ENCODE results near the gene CDH24. TPM values are rescaled to one million over a fixed set of nuclear protein-coding genes. Genes with fewer than 3 reads are reported as not detected.

CDH24 gene
- total and polyA plus RNA-seq, 2 of the 13 experiments (the other 11 are each of a cell fraction or from before 2014, with no cell fraction given), result 0.69 to 0.99 TPM

DNA sequence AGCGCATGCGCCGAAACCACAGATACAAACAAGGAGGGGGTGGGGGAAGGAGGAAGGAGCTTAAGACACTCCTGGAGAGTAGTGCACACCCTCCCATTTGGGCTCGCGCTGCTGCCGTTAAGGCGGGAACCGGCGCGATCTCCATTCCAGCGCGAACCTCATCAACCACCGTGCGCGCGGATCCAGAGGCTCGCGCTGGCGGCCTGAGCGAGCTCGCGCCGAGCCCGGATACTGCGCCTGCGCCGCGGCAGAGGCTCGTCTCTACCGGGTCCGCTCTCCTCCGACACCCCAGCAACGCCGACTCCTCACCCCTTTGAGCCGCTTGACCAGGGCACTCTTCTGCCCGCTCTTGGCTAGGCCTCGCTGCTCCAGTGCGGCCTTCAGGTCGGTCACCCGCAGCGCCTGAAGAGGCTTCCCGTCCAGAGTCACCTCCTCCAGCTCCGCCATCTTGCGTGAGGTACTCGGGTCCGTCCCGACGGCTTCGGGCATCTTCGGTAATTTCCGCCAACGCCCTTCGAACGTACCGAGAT lies 37.4 kb upstream of the CDH24 start, which contains the start of gene ACIN1 (continued):
- TF ChIP-seq, protein P1, sequence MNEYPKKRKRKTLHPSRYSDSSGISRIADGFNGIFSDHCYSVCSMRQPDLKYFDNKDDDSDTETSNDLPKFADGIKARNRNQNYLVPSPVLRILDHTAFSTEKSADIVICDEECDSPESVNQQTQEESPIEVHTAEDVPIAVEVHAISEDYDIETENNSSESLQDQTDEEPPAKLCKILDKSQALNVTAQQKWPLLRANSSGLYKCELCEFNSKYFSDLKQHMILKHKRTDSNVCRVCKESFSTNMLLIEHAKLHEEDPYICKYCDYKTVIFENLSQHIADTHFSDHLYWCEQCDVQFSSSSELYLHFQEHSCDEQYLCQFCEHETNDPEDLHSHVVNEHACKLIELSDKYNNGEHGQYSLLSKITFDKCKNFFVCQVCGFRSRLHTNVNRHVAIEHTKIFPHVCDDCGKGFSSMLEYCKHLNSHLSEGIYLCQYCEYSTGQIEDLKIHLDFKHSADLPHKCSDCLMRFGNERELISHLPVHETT (CRISPR knock-in tag; conservative IDR thresholded peaks at IDR 0.05), result peak; percentile 64; the same call in 1 of the 2 replicates
- no peak for TF ChIP-seq ZNF10 (CRISPR knock-in tag; IDR thresholded peaks at IDR 0.05; ENCODE audit: borderline replicate concordance, low read depth)
- peak; percentile 99 for TF ChIP-seq BRD4 (CRISPR knock-in tag; IDR thresholded peaks at IDR 0.05)
- TF ChIP-seq SMARCE1 (IDR thresholded peaks at IDR 0.05; ENCODE audit: borderline replicate concordance), result no peak
- peak; percentile 99 for TF ChIP-seq TOPORS (CRISPR knock-in tag; IDR thresholded peaks at IDR 0.05)
- TF ChIP-seq SOX6 (IDR thresholded peaks at IDR 0.05), result no peak
- peak; percentile 87 for TF ChIP-seq SOX6 (CRISPR knock-in tag; IDR thresholded peaks at IDR 0.05)
- TF ChIP-seq, protein P2, sequence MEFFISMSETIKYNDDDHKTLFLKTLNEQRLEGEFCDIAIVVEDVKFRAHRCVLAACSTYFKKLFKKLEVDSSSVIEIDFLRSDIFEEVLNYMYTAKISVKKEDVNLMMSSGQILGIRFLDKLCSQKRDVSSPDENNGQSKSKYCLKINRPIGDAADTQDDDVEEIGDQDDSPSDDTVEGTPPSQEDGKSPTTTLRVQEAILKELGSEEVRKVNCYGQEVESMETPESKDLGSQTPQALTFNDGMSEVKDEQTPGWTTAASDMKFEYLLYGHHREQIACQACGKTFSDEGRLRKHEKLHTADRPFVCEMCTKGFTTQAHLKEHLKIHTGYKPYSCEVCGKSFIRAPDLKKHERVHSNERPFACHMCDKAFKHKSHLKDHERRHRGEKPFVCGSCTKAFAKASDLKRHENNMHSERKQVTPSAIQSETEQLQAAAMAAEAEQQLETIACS (CRISPR knock-in tag; IDR thresholded peaks at IDR 0.05), result peak; percentile 77
- TF ChIP-seq ZNF33B (CRISPR knock-in tag; IDR thresholded peaks at IDR 0.05), result peak; percentile 98
- TF ChIP-seq, protein P3, sequence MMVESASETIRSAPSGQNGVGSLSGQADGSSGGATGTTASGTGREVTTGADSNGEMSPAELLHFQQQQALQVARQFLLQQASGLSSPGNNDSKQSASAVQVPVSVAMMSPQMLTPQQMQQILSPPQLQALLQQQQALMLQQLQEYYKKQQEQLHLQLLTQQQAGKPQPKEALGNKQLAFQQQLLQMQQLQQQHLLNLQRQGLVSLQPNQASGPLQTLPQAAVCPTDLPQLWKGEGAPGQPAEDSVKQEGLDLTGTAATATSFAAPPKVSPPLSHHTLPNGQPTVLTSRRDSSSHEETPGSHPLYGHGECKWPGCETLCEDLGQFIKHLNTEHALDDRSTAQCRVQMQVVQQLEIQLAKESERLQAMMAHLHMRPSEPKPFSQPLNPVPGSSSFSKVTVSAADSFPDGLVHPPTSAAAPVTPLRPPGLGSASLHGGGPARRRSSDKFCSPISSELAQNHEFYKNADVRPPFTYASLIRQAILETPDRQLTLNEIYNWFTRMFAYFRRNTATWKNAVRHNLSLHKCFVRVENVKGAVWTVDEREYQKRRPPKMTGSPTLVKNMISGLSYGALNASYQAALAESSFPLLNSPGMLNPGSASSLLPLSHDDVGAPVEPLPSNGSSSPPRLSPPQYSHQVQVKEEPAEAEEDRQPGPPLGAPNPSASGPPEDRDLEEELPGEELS (CRISPR knock-in tag; IDR thresholded peaks at IDR 0.05), result peak; percentile 69
- no peak for TF ChIP-seq NFIB (CRISPR knock-in tag; IDR thresholded peaks at IDR 0.05; ENCODE audit: borderline replicate concordance)
- no peak for TF ChIP-seq ZNF432 (CRISPR knock-in tag; IDR thresholded peaks at IDR 0.05; ENCODE audit: borderline replicate concordance)
- TF ChIP-seq, protein P4, sequence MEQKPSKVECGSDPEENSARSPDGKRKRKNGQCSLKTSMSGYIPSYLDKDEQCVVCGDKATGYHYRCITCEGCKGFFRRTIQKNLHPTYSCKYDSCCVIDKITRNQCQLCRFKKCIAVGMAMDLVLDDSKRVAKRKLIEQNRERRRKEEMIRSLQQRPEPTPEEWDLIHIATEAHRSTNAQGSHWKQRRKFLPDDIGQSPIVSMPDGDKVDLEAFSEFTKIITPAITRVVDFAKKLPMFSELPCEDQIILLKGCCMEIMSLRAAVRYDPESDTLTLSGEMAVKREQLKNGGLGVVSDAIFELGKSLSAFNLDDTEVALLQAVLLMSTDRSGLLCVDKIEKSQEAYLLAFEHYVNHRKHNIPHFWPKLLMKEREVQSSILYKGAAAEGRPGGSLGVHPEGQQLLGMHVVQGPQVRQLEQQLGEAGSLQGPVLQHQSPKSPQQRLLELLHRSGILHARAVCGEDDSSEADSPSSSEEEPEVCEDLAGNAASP (CRISPR knock-in tag; IDR thresholded peaks at IDR 0.05; ENCODE audit: borderline replicate concordance), result peak; percentile 80
- TF ChIP-seq, protein P5, sequence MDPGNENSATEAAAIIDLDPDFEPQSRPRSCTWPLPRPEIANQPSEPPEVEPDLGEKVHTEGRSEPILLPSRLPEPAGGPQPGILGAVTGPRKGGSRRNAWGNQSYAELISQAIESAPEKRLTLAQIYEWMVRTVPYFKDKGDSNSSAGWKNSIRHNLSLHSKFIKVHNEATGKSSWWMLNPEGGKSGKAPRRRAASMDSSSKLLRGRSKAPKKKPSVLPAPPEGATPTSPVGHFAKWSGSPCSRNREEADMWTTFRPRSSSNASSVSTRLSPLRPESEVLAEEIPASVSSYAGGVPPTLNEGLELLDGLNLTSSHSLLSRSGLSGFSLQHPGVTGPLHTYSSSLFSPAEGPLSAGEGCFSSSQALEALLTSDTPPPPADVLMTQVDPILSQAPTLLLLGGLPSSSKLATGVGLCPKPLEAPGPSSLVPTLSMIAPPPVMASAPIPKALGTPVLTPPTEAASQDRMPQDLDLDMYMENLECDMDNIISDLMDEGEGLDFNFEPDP (CRISPR knock-in tag; conservative IDR thresholded peaks at IDR 0.05), result peak; percentile 99
- TF ChIP-seq ZNF20 (CRISPR knock-in tag; IDR thresholded peaks at IDR 0.05), result peak; percentile 84; the same call in 1 of the 2 replicates
- TF ChIP-seq, protein P6, sequence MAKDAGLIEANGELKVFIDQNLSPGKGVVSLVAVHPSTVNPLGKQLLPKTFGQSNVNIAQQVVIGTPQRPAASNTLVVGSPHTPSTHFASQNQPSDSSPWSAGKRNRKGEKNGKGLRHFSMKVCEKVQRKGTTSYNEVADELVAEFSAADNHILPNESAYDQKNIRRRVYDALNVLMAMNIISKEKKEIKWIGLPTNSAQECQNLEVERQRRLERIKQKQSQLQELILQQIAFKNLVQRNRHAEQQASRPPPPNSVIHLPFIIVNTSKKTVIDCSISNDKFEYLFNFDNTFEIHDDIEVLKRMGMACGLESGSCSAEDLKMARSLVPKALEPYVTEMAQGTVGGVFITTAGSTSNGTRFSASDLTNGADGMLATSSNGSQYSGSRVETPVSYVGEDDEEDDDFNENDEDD (CRISPR knock-in tag; IDR thresholded peaks at IDR 0.05; ENCODE audit: borderline replicate concordance), result peak; percentile 70; the same call in 1 of the 2 replicates
- TF ChIP-seq, protein P7, sequence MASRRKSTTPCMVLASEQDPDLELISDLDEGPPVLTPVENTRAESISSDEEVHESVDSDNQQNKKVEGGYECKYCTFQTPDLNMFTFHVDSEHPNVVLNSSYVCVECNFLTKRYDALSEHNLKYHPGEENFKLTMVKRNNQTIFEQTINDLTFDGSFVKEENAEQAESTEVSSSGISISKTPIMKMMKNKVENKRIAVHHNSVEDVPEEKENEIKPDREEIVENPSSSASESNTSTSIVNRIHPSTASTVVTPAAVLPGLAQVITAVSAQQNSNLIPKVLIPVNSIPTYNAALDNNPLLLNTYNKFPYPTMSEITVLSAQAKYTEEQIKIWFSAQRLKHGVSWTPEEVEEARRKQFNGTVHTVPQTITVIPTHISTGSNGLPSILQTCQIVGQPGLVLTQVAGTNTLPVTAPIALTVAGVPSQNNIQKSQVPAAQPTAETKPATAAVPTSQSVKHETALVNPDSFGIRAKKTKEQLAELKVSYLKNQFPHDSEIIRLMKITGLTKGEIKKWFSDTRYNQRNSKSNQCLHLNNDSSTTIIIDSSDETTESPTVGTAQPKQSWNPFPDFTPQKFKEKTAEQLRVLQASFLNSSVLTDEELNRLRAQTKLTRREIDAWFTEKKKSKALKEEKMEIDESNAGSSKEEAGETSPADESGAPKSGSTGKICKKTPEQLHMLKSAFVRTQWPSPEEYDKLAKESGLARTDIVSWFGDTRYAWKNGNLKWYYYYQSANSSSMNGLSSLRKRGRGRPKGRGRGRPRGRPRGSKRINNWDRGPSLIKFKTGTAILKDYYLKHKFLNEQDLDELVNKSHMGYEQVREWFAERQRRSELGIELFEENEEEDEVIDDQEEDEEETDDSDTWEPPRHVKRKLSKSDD (CRISPR knock-in tag; IDR thresholded peaks at IDR 0.05; ENCODE audit: low read depth), result peak; percentile 99
- peak; percentile 96 for TF ChIP-seq ZNF766 (CRISPR knock-in tag; IDR thresholded peaks at IDR 0.05; ENCODE audit: borderline replicate concordance)
